NCI-H2029 treated with DMSO at 0.1 percent for 48 hours (cell line): Measurements from ENCODE around the gene GLT8D1.
"Not testable (repeated sequence)": the region's sequence is repeated elsewhere in the genome, so short reads cannot be mapped to it uniquely, and the experiment has no call there.

Experiments
- DNase-seq: peaks from one replicate; lab custom pipeline; 2025; lab: John Stamatoyannopoulos, UW

Gene GLT8D1

GRCh38 chr3:52679811-52680210 is 25.8 kb downstream of the GLT8D1 start:
- DNase-seq: no peak

- DNase-seq: no peak
Measured at GRCh38 chr3:52679199-52679538, 26.4 kb downstream of the GLT8D1 start.

- no peak for DNase-seq
Measured at GRCh38 chr3:52678265-52679198, 27.1 kb downstream of the GLT8D1 start.

GRCh38 chr3:52676201-52676600 is 29.4 kb downstream of the GLT8D1 start:
- DNase-seq: not testable (repeated sequence)

- DNase-seq: no peak
Measured at GRCh38 chr3:52671676-52672075, 33.9 kb downstream of the GLT8D1 start.

- no peak for DNase-seq
Measured at GRCh38 chr3:52670621-52671521, 34.7 kb downstream of the GLT8D1 start.

GRCh38 chr3:52663098-52663497 is 42.5 kb downstream of the GLT8D1 start:
- DNase-seq: no peak

GRCh38 chr3:52660046-52660445 is 45.5 kb downstream of the GLT8D1 start:
- no peak for DNase-seq

- no peak for DNase-seq
Measured at GRCh38 chr3:52655895-52656294, 49.7 kb downstream of the GLT8D1 start.

GRCh38 chr3:52651592-52651991 is 54.0 kb downstream of the GLT8D1 start:
- DNase-seq: no peak

- DNase-seq: no peak
Measured at GRCh38 chr3:52650439-52650838, 55.2 kb downstream of the GLT8D1 start.

GRCh38 chr3:52649461-52650210 is 56.0 kb downstream of the GLT8D1 start:
- no peak for DNase-seq

GRCh38 chr3:52645549-52645948 is 60.0 kb downstream of the GLT8D1 start:
- DNase-seq: no peak
